Breast epithelium (tissue), 3 donors: ENCODE results near the gene MAP3K7.

Source experiments
- POLR2A ChIP-seq: fragments of 450-650 bp; IDR thresholded peaks from one replicate; pipeline ENCODE4 v1.6.1; 2016; ENCODE audit warnings: antibody characterized with exemption, mild to moderate bottlenecking, moderate library complexity
- TF ChIP-seq, protein P1 (sequence below), 3 donors: fragments of 450-650 bp; IDR thresholded peaks; one replicate each; pipeline ENCODE4 v1.5.1; 2016 to 2017; ENCODE audit warnings: antibody characterized with exemption in 3 of 3, mild to moderate bottlenecking in 3 of 3, moderate library complexity in 3 of 3

DNA sequence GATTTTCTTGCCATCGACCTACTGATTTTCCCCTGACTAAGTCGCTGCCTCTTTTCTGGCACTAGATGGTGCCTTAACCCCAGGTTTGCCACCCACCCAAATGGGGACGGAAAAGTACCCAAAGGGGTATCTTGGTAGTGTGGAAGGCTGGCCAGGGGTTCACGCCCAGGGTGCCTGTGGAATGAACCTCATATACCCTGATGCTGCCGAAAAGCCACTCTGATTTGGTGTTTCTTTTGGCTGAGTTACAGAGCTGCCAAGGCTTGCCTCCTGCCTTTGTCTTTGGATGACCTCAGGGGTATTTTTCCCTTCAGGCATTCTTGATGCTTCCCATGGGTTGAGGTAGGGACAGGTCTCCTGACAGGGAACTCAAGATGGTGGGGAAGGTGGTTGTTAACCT lies 78.1 kb downstream of the MAP3K7 start:
- no peak for TF ChIP-seq POLR2A
- TF ChIP-seq, protein P1, sequence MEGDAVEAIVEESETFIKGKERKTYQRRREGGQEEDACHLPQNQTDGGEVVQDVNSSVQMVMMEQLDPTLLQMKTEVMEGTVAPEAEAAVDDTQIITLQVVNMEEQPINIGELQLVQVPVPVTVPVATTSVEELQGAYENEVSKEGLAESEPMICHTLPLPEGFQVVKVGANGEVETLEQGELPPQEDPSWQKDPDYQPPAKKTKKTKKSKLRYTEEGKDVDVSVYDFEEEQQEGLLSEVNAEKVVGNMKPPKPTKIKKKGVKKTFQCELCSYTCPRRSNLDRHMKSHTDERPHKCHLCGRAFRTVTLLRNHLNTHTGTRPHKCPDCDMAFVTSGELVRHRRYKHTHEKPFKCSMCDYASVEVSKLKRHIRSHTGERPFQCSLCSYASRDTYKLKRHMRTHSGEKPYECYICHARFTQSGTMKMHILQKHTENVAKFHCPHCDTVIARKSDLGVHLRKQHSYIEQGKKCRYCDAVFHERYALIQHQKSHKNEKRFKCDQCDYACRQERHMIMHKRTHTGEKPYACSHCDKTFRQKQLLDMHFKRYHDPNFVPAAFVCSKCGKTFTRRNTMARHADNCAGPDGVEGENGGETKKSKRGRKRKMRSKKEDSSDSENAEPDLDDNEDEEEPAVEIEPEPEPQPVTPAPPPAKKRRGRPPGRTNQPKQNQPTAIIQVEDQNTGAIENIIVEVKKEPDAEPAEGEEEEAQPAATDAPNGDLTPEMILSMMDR (IDR thresholded peaks at IDR 0.05), result no peak
